A549 treated with Mapracorat at 1 μM for 4 hours (cell line): ENCODE results near the gene ABCD2. TPM values are rescaled to one million over a fixed set of nuclear protein-coding genes. Genes with fewer than 3 reads are reported as not detected.

Experiments
- total RNA-seq: library from RNA; stranded (reverse); fragments of 200-300 nt; extraction: Qiagen RNA extraction; gene quantifications from 5 replicates; pipeline ENCODE4 v1.2.3, GENCODE V29; 2022

ABCD2 gene
- not detected in 5 replicates for total RNA-seq

DNA sequence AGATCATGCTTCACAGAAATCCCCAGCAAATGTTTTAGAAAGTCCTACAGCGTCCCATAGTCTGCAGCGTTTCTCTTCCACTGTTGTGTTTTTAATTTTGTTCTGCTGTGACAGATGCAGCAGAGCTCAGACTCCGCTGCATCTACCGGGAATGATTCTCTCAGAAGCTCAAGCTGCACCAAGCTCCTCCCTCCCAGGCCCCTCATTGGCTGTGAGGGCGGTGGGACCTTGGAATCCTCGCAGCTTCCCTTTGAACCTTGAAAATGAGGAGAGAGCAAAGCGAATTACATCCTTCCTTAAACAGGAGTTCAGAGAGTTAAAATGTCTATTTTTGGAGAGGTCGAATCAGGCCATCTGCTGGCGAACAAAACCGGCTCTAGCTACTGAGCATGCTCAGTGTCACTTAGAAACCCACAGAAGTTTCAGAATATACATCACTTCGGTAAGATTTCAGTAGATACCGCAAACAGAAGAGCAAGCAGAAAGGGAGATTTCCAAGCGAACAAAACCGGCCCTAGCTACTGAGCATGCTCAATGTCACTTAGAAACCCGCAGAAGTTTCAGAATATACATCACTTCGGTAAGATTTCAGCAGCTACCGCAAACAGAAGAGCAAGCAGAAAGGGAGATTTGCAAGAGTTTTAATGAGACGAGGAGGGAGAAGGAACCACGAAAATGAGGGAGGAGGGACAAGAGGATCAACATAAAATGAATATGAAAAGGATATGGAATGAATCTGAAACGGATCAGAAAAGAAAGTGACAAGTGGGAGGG lies at the start of gene ABCD2:
Gene ABCD2, minus strand, starts transcription at position 144 of the 774 bp plus-strand sequence. CDS start 188 bp downstream, outside the sequence.

Other genes starting within 250 kb of the ABCD2 start
- 16.3 to 21.2 TPM (median 18.8 TPM) in 5 replicates for gene KIF21A, start 176.7 kb downstream of the ABCD2 start, total RNA-seq